Duodenal mucosa (tissue), 2 donors: ENCODE data around the gene CYFIP2.

Experiments used
- H3K27ac ChIP-seq: one replicate; pipeline ENCODE4 v1.7.0; 2013; ENCODE audit warnings: low read depth, low read length
- H3K27me3 ChIP-seq, 2 donors: one replicate each; pipeline ENCODE4 v1.7.0; 2013; ENCODE audit warnings: low read length in 2 of 2, control low read depth in 1 of 2; ENCODE audit not compliant: insufficient read depth in 2 of 2, control insufficient read depth in 1 of 2
- H3K36me3 ChIP-seq, 2 donors: one replicate each; pipeline ENCODE4 v1.7.0; 2013; ENCODE audit warnings: low read length in 2 of 2, control low read depth in 1 of 2; ENCODE audit not compliant: insufficient read depth in 2 of 2, control insufficient read depth in 1 of 2
- H3K4me1 ChIP-seq, 2 donors: one replicate each; pipeline ENCODE4 v1.7.0; 2013; ENCODE audit warnings: low read length in 2 of 2, control low read depth in 1 of 2; ENCODE audit not compliant: insufficient read depth in 2 of 2, control insufficient read depth in 1 of 2
- H3K4me3 ChIP-seq, 2 donors: one replicate each; pipeline ENCODE4 v1.7.0; 2013; ENCODE audit warnings: low read length in 2 of 2, low read depth in 1 of 2
- H3K9ac ChIP-seq, 2 donors: one replicate each; pipeline ENCODE4 v1.7.0; 2013; ENCODE audit warnings: low read length in 2 of 2, low read depth in 1 of 2
- H3K9me3 ChIP-seq, 2 donors: one replicate each; pipeline ENCODE4 v1.7.0; 2013; ENCODE audit warnings: low read length in 2 of 2, control low read depth in 1 of 2; ENCODE audit not compliant: control insufficient read depth in 1 of 2

Gene CYFIP2

DNA sequence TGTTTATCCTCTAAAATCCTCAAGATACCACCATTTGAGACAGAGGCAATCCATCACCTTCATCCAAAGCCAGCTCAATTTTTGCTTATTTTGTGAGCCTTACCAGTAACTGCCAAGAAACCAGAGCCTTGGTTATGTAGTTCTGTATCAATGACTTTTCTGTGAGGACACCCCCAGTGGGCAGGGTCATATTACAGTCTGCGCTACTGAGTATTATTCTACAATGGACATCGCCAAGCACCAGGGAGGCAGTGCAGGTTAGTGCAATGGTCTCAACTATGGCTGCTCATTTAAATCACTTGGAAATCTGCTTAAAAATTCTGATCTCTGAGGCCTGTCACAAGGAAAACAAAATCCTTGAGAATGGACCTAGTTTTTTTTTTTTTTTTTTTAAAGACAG, 103.6 kb downstream of the CYFIP2 start:
- H3K27ac ChIP-seq = no peak overlapping the region
- peaks cover 0 to 7% of the 10 kb centered on the region in 2 donors for H3K36me3 ChIP-seq
- no peaks in the 10 kb centered on the region for H3K9me3 ChIP-seq
- no peak overlapping the region for H3K9ac ChIP-seq
- H3K4me3 ChIP-seq = no peak overlapping the region
- H3K4me1 ChIP-seq = no peaks in the 10 kb centered on the region
- H3K27me3 ChIP-seq = no peaks in the 10 kb centered on the region

DNA sequence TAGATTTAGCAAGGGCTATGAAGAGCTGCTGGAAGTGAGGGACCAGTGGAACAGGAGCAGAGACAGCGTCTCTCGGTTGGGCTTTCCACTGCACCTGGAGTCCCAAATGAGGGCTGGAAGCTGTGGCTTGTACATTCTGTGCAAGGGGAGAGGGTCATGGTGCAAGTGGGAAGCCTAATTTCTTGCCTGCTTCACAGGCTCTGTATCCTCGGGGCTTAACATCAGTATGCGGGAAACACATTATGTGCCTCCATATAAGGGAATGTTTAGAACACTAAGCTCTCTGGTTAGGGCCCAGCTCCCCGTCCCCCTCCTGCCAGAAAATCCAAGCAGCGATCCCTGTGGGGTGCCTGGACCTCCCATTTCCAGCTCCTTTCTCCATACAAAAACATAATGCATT, 105.0 kb downstream of the CYFIP2 start:
- H3K27ac ChIP-seq = no peak overlapping the region
- H3K9me3 ChIP-seq = no peaks in the 10 kb centered on the region
- H3K27me3 ChIP-seq = no peaks in the 10 kb centered on the region
- no peak overlapping the region for H3K4me3 ChIP-seq
- H3K9ac ChIP-seq = no peak overlapping the region
- H3K36me3 ChIP-seq = peaks cover 0 to 6% of the 10 kb centered on the region in 2 donors
- H3K4me1 ChIP-seq = no peaks in the 10 kb centered on the region

DNA sequence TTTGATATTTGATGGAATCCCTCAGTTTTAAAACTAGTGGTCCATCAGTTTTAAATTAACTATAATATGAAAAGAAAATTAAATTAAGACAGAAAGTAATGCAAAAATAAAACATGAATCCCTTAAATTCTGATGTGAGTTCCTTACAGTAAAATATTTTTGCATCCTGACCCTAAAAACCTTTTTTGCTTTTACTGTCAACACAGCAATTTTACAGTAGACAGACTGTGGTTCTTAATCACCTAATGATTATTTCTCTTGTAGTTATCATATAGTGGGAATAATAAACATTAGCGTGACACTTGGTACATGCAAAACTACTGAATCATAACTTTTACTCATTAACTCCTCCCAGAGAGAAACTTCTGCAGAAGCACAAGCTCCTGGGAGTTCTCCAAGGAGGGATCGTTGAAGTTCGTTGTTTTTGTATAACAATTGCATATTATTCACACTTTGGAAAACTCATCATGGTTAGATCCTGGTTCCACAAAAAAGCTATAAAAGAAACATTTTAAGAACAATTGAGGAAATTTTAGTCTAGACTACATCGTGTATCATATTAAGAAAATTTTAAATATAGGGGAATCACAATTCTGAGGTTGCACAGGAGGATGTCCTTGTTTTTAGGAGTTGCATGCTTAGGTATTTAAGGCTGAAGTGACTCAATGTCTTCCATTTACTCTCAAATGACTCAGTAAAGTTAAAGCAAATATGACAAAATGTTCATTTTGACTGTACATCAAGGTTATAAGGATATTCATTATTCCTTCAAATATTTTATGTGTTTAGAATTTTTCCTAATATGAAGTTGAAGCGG, 105.9 kb downstream of the CYFIP2 start:
- H3K9me3 ChIP-seq = no peaks in the 10 kb centered on the region
- H3K36me3 ChIP-seq = peaks cover 0 to 10% of the 10 kb centered on the region in 2 donors
- H3K27me3 ChIP-seq = no peaks in the 10 kb centered on the region
- H3K4me3 ChIP-seq = no peak overlapping the region
- H3K9ac ChIP-seq = no peak overlapping the region
- H3K27ac ChIP-seq = no peak overlapping the region
- no peaks in the 10 kb centered on the region for H3K4me1 ChIP-seq

DNA sequence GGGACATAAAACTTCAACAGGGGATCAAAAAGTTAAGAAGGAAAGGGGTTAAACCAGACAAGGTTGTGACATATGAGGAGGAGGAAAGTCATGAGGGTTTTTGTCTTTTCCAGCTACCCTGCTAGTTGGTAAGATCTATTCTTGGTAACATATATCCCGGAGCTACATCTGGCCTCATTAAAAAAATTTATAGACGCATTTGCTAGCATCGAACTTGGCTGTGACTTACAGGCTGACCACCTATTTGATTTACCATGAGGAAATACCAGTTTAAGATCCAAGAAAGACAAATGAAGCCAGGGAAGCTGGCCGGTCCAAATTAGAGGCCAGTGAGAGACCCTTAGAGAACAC, 106.5 kb downstream of the CYFIP2 start:
- Histone ChIP-seq H3K4me1 (no peaks in the 10 kb centered on the region), H3K27me3 (no peaks in the 10 kb centered on the region), H3K4me3 (no peak overlapping the region), H3K27ac (no peak overlapping the region), H3K9ac (no peak overlapping the region), H3K36me3 (peaks cover 0 to 10% of the 10 kb centered on the region in 2 donors), H3K9me3 (no peaks in the 10 kb centered on the region)

DNA sequence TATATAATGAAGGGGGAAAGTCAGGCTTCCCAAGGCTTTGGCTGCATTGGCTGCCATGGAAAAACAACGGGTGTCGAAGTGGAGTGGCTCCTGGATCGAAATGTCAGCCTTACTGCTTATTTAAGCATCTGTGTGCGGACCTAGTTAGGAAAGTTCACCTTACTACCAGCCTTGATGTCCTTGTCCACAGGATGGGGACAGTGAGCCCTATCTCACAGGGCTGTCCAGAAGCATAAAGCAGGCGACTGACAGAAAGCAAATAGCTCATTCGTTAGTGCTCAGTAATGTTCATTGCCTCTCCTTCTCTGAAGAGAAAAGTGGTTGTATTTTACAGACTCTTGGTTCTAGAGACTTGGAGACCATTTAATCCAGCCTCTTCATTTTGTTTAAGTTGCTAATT, 112.6 kb downstream of the CYFIP2 start:
- H3K36me3 ChIP-seq = peaks cover 0 to 11% of the 10 kb centered on the region in 2 donors
- H3K9ac ChIP-seq = no peak overlapping the region
- no peaks in the 10 kb centered on the region for H3K4me1 ChIP-seq
- no peak overlapping the region for H3K4me3 ChIP-seq
- no peaks in the 10 kb centered on the region for H3K27me3 ChIP-seq
- no peaks in the 10 kb centered on the region for H3K9me3 ChIP-seq
- no peak overlapping the region for H3K27ac ChIP-seq

DNA sequence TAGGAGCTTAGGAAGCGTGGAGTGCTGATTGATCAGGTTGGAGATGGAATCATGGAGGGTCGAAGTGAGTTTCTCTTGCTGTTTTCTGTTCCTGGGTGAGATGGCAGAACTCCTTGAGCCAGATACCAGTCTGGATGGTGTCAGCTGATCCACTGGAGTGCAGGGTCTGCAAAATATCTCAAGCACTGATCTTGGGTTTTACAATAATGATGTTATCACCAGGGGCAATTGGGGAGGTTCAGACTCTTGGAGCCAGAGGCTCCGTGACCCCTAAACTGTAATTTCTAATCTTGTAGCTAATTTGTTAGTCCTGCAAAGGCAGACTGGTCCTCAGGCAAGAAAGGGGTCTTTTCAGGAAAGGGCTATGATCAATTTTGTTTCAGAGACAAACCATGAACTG, 114.1 kb downstream of the CYFIP2 start:
- Histone ChIP-seq H3K4me1 (no peaks in the 10 kb centered on the region), H3K9ac (no peak overlapping the region), H3K27me3 (no peaks in the 10 kb centered on the region), H3K36me3 (peaks cover 0 to 16% of the 10 kb centered on the region in 2 donors), H3K4me3 (no peak overlapping the region), H3K9me3 (no peaks in the 10 kb centered on the region), H3K27ac (no peak overlapping the region)

DNA sequence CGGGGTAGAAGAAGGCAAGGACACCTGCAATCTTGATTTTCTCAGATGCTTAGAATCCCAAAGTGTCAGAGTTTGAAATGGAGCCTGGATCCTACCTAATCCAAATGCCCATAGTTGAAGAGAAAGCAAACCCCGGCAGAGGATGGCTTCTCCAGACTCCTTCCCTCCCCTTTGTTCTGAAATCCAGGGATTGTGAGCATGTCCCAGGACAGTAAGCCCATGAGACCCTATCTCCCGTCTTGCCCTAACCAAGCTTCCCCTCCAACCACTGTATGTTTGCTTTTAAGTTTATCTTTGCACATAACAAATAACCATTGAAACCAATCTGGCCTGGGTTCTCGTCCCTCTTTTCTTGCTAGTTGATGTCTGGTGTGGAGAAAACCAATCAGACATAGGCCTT, 115.8 kb downstream of the CYFIP2 start:
- H3K4me1 ChIP-seq = no peaks in the 10 kb centered on the region
- no peak overlapping the region for H3K27ac ChIP-seq
- H3K36me3 ChIP-seq = peaks cover 0 to 14% of the 10 kb centered on the region in 2 donors
- H3K9me3 ChIP-seq = no peaks in the 10 kb centered on the region
- H3K4me3 ChIP-seq = no peak overlapping the region
- no peak overlapping the region for H3K9ac ChIP-seq
- no peaks in the 10 kb centered on the region for H3K27me3 ChIP-seq

DNA sequence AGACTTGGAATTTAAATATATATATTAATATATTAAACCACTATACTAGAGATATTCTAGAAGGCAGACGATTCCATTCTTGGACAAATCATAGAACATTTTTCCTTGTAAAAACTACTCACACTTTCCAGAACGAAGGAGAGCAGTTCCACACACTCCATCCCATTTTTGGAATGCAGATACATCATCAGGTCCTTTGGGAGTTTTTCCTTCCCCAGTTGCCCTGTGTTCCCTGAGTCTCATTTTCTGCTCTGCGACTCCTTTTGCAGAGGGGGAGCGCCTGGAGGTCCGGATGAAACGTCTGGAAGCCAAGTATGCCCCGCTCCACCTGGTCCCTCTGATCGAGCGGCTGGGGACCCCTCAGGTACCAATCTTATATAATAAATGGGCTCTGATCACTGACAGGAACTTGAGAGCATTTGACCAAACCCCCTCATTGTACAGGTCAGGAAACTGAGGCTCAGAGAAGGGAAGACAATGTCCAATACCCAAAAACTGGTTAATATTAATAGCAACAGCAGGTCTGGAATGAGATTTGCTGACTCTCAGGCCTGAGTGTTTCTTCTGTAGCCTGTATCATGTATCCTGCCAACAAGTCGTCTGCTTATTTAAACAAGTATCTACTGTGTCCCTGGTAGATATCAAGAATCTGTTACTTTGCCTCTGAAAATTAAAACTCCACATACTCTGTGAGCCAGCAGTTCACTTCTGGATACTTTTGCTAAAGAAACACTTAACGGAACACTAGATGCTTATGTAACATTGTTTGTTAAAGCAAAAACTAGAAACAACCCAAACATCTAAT, 117.3 kb downstream of the CYFIP2 start:
- Histone ChIP-seq H3K36me3 (peaks cover 0 to 12% of the 10 kb centered on the region in 2 donors), H3K9me3 (no peaks in the 10 kb centered on the region), H3K27me3 (no peaks in the 10 kb centered on the region), H3K9ac (no peak overlapping the region), H3K4me3 (no peak overlapping the region), H3K4me1 (no peaks in the 10 kb centered on the region), H3K27ac (no peak overlapping the region)

DNA sequence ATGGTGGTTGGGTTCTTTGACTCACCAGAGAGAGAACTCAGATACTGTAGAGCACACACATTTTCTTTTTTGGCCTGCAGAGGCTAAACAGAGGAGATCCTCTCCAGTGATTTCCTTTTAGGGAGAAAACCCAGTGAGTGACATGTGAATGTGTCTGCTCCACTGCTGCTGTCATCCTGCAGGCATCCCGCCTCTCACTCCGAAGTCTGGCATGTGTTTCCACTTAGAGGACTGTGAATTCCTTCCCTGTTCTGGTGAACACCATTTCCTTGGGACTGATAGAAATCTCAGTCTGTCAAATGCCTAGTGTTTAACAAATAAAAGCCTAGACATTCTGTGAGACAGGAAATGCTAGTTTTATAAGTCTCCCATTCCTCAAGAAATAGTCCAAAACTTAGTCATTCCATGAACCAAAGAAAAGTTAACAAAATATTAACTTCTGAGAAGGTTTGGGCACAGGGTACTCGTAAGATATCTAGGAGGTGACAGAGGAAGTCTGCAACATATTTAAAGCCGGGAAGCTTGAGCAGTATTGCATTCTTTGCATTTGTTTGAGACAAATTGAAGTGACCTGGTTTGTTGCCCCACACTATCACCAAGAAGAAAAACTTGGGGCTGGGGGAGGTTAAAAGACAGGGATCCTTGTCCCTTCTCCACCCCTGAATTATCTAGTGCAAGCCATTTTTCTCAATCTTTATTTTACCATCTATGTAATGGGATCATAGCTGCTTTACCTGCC, 119.2 kb downstream of the CYFIP2 start:
- H3K36me3 ChIP-seq = peaks cover 0 to 12% of the 10 kb centered on the region in 2 donors
- no peaks in the 10 kb centered on the region for H3K4me1 ChIP-seq
- H3K9me3 ChIP-seq = no peaks in the 10 kb centered on the region
- no peak overlapping the region for H3K9ac ChIP-seq
- no peak overlapping the region for H3K4me3 ChIP-seq
- peak overlapping the region; percentile 24 for H3K27ac ChIP-seq
- H3K27me3 ChIP-seq = no peaks in the 10 kb centered on the region

DNA sequence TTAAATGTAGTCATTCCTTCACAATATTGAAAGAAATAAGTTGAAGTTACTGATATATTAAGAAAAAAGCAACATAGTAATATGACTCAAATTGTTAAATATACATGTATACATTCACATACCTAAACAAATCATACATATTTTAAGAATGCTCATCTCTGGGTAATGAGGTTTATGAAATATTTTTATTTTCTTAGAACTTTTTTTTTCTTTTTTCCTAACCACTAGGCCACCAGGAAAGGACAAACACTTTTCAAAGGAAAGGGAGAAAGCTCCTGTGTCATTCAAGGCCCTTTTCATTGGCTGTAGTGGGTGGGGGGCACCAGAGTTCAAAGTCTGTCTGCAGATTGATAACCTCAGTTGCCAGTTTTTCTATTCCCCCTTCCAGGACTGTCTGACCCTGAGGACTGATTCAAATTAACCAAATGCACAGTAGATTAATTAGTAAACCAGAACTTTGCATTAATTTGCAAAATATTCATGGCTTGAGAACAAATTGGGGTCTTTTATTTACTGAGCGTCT, 121.2 kb downstream of the CYFIP2 start:
- Histone ChIP-seq H3K27ac (no peak overlapping the region), H3K36me3 (peaks cover 0 to 16% of the 10 kb centered on the region in 2 donors), H3K4me3 (no peak overlapping the region), H3K9ac (no peak overlapping the region), H3K9me3 (no peaks in the 10 kb centered on the region), H3K27me3 (no peaks in the 10 kb centered on the region), H3K4me1 (no peaks in the 10 kb centered on the region)
